HAP-1 (cell line): ENCODE measurements around the gene ESPNL.

ENCODE experiments used
- DNase-seq, 2 experiments: peaks; one replicate each; pipeline ENCODE4 v3.0.0-alpha.2; 2016 to 2020; ENCODE audit warnings: low spot score in 2 of 2
- H3K27me3 ChIP-seq: fragments of 250-450 bp; sonication (Bioruptor Pico); 2 replicates; pipeline ENCODE4 v1.5.1; 2020; ENCODE audit warnings: low read depth, mild to moderate bottlenecking, moderate library complexity
- H3K36me3 ChIP-seq: fragments of 250-450 bp; sonication (Bioruptor Pico); replicated peaks from 2 replicates; pipeline ENCODE4 v1.5.1; 2020; ENCODE audit warnings: mild to moderate bottlenecking
- H3K4me1 ChIP-seq: fragments of 250-450 bp; sonication (Bioruptor Pico); 2 replicates; pipeline ENCODE4 v1.5.1; 2020; ENCODE audit warnings: mild to moderate bottlenecking
- H3K4me3 ChIP-seq: fragments of 250-450 bp; sonication (Bioruptor Pico); 2 replicates; pipeline ENCODE4 v1.5.1; 2020; ENCODE audit warnings: mild to moderate bottlenecking, moderate library complexity
- H3K9me3 ChIP-seq: fragments of 250-450 bp; sonication (Bioruptor Pico); 2 replicates; pipeline ENCODE4 v1.5.1; 2020; ENCODE audit warnings: mild to moderate bottlenecking, moderate library complexity
- in situ Hi-C: fragments of 300-500 bp; cut with MboI; formaldehyde crosslinking; loops from 3 replicates; pipeline ENCODE4 v1.14.3; 2020; ENCODE audit warnings: low sequenced_read_pairs, inconsistent platforms, mixed read lengths

Gene ESPNL

DNA sequence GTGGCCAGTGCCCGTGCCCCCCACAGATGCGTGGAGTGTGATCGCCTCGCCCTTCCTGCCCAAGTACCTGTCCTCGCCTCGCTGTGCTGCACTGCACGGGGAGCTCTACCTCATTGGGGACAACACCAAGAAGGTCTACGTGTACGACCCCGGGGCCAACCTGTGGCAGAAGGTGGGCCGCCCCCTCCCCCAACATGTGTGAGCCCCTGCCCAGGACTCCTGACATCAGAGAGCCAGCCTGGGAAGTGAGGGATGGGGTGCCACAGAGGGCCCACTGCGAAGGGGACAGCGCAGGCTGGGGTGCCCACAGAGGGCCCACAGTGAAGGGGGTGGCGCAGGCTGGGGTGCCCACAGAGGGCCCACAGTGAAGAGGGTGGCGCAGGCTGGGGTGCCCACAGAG, 48.8 kb downstream of the ESPNL start:
- in situ Hi-C loops = no loop called here
- DNase-seq = no peak
- no peak overlapping the region for H3K4me3 ChIP-seq
- H3K4me1 ChIP-seq = no peaks in the 10 kb centered on the region
- no peaks in the 10 kb centered on the region for H3K9me3 ChIP-seq
- H3K27me3 ChIP-seq = no peaks in the 10 kb centered on the region
- H3K36me3 ChIP-seq = no peaks in the 10 kb centered on the region

DNA sequence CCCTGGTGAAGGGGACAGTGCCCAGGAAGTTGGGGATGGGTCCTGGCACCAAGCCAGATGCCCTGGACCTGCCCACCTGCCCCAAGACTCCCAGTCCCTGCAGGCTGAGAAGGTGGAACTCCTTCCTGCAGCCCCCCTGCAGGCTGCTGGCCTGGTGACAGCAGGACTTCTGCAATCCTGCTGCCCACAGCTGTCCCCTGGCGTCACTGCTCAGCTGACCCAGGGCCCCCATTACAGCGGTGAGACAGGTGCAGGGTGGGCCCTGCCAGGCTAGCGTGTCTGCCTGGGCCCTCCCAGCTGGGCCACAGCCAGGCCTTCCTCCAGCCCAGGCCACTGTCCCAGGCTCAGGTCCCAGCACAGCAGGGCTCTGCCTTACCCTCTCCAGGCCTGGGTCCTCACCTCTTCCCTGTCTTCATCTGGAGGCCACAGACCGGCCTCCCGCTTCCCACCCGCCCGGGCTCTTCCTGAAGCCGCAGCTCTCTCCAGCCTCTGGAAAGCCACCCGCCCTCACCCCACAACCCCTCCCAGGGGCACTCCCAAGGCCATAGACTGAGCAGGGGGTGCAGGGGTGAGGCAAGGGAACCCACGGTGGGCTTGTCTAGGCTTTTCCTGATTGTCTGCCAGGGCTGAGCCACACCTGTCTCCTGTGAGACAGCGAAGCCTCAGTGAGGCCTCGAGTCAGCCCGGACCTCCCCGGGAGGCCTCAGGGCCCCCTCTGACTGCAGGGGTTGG, 49.9 kb downstream of the ESPNL start:
- Histone ChIP-seq H3K27me3 (no peaks in the 10 kb centered on the region), H3K9me3 (no peaks in the 10 kb centered on the region), H3K4me3 (no peak overlapping the region), H3K4me1 (no peaks in the 10 kb centered on the region), H3K36me3 (no peaks in the 10 kb centered on the region)
- DNase-seq = no peak
- in situ Hi-C loops = no loop called here

DNA sequence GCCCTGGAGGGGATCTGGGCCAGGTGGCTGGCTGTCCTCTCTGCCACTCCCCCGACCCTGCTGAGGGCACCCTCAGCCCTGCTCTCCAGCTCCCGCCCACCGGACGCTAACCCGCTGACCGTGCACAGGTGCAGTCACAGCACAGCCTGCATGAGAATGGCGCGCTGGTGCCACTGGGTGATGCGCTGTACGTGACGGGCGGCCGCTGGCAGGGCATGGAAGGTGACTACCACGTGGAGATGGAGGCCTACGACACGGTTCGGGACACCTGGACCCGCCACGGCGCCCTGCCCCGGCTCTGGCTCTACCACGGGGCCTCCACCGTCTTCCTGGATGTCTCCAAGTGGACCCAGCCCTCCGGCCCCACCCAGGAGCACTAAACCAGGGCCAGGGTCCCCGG, 50.5 kb downstream of the ESPNL start:
- in situ Hi-C loops = no loop called here
- no peaks in the 10 kb centered on the region for H3K27me3 ChIP-seq
- H3K4me3 ChIP-seq = no peak overlapping the region
- no peaks in the 10 kb centered on the region for H3K9me3 ChIP-seq
- H3K4me1 ChIP-seq = no peaks in the 10 kb centered on the region
- no peaks in the 10 kb centered on the region for H3K36me3 ChIP-seq
- no peak for DNase-seq

DNA sequence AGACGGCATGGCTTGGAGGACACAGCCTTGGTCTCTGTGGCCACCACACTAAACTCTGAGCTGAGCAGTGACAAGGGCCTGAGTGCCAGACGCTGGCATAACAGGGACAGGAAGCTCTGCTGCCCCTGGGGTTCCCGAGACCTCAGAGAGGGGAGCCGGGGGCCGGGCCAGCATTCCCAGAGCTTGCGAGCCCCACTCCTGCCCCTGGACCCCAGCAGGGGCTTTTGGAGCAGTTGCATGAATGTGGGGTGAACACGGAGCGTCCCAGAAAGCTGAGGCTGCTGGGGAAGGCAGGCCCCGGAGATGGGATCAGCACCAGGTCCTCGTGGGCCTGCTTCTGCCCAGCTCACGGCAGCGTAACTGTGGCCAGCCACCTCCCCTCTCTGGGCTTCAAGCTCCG, 51.1 kb downstream of the ESPNL start:
- H3K9me3 ChIP-seq = no peaks in the 10 kb centered on the region
- no peaks in the 10 kb centered on the region for H3K27me3 ChIP-seq
- H3K4me1 ChIP-seq = no peaks in the 10 kb centered on the region
- in situ Hi-C loops = no loop called here
- H3K4me3 ChIP-seq = no peak overlapping the region
- DNase-seq = no peak
- H3K36me3 ChIP-seq = no peaks in the 10 kb centered on the region

DNA sequence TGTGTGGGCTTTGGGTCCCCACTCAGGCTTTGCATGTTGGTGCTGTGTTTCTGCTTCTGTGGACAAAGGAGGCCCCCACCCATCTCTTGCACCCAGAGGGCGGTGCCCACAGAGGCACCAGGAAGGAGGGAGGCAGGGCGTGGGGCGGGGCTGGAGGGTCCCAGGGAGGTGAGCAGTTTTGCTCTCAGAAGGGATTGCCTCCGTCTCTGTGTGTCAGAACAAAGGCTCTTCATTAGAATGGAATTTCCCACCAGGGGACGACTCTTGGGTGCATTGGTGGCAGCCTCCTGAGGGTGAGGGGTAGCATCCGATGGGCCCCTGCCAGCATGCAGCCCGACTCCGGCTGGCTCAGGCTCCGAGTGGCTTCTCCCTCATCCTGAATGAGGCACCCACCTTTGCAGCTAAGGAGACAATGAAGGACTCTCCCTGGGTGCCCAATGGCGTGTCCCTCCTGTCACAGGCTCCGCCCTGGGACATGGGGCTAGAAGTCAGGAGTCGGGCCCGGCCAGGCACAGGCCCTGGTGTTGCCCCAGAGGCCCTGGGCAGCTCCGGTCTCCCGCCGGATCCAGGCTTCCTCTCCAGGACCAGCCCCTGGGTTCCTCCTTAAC, 51.6 kb downstream of the ESPNL start:
- Histone ChIP-seq H3K36me3 (no peaks in the 10 kb centered on the region), H3K4me1 (no peaks in the 10 kb centered on the region), H3K9me3 (no peaks in the 10 kb centered on the region), H3K27me3 (no peaks in the 10 kb centered on the region), H3K4me3 (no peak overlapping the region)
- no peak for DNase-seq
- in situ Hi-C loops = no loop called here

DNA sequence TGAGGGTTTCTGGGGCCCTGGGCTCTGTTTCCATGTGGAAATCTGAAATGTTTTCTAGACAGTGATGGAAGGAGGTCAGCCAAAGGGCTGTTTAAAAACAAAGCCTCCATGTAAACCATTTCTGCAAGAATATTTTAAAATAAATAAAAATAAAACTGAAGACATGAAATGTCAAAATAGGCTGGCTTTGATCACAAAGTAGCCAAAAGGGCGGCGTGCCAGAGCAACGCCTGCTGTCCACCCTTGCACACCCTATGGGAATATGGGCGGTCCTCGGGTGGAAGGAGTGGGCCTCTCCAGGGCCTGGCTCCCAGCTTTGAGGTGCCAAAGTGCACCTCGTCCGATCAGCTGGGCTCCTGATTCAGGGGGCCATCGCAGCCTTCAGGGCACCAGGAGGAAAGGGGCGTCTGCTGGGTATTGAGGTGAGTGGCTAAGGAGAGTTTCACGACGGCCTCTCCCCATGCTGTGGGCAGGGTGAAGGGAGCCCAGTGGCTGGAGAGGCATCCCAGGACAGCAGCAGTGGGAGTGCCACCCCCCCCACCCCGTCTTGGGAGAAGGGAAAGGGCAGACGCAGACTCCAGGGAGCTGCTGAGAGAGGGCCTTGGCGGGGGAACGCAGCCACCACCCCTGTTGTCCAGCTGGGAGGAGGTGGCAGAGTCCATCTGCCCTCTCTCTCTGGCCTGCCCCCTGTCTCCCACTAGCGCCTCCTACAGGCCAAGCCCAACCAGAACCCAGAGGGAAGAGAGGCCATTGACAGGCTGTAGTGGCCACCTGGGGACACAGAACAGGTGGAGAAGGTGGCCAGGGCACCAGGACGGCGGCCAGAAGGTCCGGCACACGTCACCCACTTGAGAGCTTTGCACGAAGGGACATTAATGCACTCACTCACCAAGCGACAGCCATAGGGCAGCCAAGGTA, 52.9 kb downstream of the ESPNL start:
- in situ Hi-C loops = no loop called here
- no peaks in the 10 kb centered on the region for H3K36me3 ChIP-seq
- no peaks in the 10 kb centered on the region for H3K4me1 ChIP-seq
- H3K4me3 ChIP-seq = no peak overlapping the region
- no peaks in the 10 kb centered on the region for H3K9me3 ChIP-seq
- no peaks in the 10 kb centered on the region for H3K27me3 ChIP-seq
- DNase-seq = no peak

DNA sequence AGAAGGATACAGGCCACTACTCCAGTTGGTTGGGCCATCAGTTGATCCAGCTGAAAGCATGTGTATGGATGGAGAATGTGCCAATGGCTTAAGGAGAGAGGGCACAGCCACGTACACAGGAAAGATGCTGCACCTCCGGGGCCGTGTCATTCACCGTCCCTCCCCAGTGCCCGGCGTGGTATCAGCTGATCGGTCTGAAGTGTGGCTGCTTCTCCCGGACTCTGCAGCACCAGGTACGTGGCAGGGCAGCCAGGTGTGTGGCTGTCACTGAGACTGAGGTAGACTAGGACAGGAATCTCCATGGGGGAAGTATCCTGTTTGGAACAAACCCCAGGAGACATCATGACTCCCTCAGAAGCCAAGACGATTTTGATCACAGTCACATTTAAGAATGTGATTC, 54.4 kb downstream of the ESPNL start:
- no peaks in the 10 kb centered on the region for H3K27me3 ChIP-seq
- in situ Hi-C loops = no loop called here
- H3K9me3 ChIP-seq = no peaks in the 10 kb centered on the region
- H3K4me1 ChIP-seq = peaks cover 1% of the 10 kb centered on the region; the same call in 1 of the 2 replicates
- no peak for DNase-seq
- no peak overlapping the region for H3K4me3 ChIP-seq
- H3K36me3 ChIP-seq = no peaks in the 10 kb centered on the region

DNA sequence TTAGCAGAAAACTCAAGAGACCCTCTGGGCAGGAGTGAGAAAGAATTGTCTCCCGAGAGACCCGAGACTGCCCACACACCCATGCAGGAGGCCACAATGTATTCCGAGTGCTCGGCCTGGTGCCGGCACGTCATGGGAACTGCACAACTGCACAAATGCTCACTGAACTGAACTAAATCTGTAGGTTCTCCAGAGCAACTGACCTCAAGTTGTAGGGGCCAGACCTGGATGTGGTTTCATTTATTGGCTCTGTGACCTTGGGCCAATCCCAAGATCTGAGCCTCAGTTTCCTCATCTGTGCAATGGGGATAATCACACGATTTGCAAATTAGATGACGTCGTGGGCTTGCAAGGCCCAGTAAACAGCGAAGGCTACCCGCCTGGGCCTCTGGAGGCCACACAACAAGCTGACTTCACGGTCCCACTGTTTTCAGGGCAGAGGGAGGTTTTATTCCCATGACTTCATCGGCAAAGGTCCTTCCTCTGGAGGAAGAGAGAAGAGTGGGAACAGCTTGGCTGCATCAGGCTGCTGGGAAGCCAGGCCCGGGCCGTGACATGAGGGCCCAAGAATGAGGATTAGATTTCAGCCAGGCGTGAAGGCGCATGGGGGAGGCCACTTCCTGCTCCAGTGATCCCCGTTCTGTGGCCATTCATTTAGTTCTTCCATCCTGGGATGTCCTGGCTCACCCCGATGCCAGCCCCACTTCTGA, 55.1 kb downstream of the ESPNL start:
- no peak for DNase-seq
- H3K36me3 ChIP-seq = no peaks in the 10 kb centered on the region
- no peaks in the 10 kb centered on the region for H3K9me3 ChIP-seq
- no peaks in the 10 kb centered on the region for H3K27me3 ChIP-seq
- H3K4me3 ChIP-seq = no peak overlapping the region
- peaks cover 5% of the 10 kb centered on the region; the same call in 1 of the 2 replicates for H3K4me1 ChIP-seq
- in situ Hi-C loops = no loop called here

DNA sequence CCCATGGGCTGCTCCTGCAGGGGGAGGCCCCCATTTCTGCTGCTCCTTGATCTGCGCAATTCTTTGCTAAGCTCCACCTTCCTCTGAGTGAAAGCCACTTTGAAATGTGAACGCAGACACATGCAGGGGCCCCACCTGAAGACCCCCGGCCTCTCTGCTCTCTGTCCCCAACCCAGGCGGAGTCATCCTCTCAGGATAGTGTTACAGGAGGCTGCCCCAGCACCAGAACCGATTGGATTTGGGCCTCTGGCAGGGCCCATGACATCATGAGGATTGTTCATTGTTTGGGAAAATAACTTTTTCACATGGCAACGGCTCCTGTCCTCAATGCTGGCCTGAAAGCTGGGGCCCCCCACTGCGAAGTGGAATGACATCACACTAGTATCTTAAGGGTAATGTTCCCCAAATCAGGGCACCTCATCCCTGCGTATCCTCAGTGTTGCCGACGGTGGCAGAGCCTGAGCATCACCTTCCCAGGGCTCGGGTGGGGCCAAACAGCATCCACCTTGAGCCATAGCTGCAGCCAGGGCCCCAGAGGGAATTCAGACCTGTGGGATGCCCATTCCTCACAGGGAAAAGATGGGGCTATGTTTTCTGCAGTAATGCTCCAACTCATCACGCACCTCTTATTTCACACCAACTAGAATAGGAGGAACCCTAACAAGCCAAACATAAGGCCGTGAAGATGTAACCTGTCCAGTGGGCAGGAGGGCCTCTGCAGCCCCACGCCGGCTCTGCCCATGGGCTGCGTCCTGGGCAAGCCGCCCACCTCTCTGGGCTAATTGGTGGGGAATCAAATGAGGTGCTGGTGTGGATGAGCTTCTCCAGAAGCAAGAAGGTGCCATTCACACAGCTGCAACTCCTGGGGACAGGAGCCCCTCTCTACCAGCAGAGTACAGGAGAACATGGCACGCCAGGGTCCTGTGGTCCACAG, 55.9 kb downstream of the ESPNL start:
- DNase-seq = no peak

DNA sequence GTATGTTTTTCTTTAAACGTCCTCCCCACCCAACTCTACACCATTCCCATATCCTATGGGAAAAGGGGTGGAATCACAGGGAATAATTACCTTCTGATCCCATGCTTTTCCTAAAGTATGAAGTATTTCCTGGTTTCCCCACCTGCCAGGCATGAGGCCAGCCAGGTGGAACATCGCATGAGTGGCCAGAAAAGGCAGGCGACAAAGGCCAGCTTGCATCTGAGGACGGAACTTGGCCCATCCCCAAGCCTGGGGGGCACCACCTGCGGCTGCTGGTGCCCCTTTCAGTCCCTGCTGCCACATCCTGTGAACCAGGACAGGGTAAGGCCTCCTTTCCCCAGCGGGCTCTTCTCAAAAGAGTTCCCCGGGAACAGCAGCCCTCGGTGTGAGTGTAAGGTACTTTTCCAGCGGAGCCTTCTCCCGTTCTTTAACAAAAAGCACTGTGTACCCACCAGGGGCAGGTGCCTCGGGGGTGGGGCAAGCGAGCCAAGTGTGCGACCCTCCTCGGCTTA, 57.4 kb downstream of the ESPNL start:
- Histone ChIP-seq H3K36me3 (no peaks in the 10 kb centered on the region), H3K4me3 (no peak overlapping the region), H3K9me3 (no peaks in the 10 kb centered on the region), H3K27me3 (no peaks in the 10 kb centered on the region), H3K4me1 (peaks cover 5% of the 10 kb centered on the region; the same call in 1 of the 2 replicates)
- no peak for DNase-seq
- in situ Hi-C loops = no loop called here

More for the DNA sequence above, 55.9 kb downstream of the ESPNL start:
- H3K4me1 ChIP-seq = peaks cover 5% of the 10 kb centered on the region; the same call in 1 of the 2 replicates
- H3K9me3 ChIP-seq = no peaks in the 10 kb centered on the region
- no peak overlapping the region for H3K4me3 ChIP-seq
- no peaks in the 10 kb centered on the region for H3K27me3 ChIP-seq
- in situ Hi-C loops = no loop called here
- H3K36me3 ChIP-seq = no peaks in the 10 kb centered on the region

DNA sequence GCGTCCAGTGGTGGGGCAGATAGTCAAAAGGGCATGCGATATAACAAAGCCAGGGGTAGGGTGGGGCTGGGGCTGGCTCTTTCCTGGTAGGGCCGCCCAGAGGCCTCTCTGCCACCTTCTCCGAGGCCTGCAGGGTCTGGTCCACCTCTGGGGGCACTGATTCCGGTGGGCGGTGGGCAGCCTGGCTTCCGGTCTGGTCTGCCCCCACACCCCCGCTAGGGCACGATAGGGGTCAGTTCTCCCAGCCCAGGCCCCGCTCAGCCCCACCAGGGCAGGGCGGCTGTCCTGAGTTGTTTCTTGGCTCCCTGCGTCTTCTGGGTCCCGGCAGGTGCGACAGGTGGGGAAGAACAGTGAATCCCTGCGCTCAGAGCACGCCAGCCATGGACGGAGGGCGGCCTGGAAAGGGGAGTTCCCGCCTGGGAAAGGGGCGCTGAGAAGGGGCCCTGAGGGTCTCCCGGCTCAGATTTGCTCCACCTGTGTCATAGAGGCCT, 57.9 kb downstream of the ESPNL start:
- DNase-seq = no peak
- Histone ChIP-seq H3K4me1 (peaks cover 5% of the 10 kb centered on the region; the same call in 1 of the 2 replicates), H3K4me3 (no peak overlapping the region), H3K36me3 (no peaks in the 10 kb centered on the region), H3K9me3 (no peaks in the 10 kb centered on the region), H3K27me3 (no peaks in the 10 kb centered on the region)
- in situ Hi-C loops = no loop called here

DNA sequence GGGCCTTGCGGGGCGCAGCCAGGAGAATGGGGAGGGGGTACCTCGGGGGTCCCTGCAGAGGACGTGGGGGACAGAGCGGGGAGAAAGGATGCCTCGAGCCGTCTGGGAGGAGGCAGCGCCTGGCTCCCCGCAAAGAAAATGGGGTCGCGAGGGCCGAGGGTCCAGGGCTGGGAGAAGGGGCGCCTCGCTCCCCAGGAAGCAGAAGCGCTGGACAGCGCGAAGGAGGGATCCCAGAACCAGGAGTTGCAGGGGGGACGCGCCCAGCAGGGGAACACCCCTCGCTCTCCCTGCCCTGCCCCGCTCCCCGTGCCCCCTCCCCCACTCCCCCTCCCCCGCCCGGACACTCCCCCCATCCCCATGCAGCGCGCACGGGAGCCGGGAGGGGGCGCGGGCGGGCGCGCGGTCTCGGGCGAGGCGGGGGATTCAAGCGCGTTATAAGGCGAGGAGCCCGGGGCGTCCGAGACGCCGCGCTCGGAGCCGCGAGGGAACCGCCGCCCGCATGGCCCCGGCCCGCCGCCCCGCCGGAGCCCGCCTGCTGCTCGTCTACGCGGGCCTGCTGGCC, 58.5 kb downstream of the ESPNL start, which contains the start of gene ERFE:
ERFE (plus strand) TSS at position 462 of the 562 bp plus-strand sequence; CDS start at position 500, 38 bp downstream.
- in situ Hi-C loops = no loop called here
- Histone ChIP-seq H3K9me3 (no peaks in the 10 kb centered on the region), H3K4me3 (peak within 1 kb of the TSS; percentile 48), H3K36me3 (no peaks in the 10 kb centered on the region), H3K27me3 (no peaks in the 10 kb centered on the region), H3K4me1 (peaks cover 5% of the 10 kb centered on the region; the same call in 1 of the 2 replicates)
- peak; percentile 49 to 79 for DNase-seq
